C4-2B (cell line): ENCODE data around the gene WDR6.

ENCODE experiments used
- CTCF ChIP-seq: fragments of 450-650 bp; conservative IDR thresholded peaks from 2 replicates; pipeline ENCODE4 v1.5.1; 2017; ENCODE audit warnings: mild to moderate bottlenecking
- ZFX ChIP-seq: fragments of 450-650 bp; IDR thresholded peaks from 2 replicates; pipeline ENCODE4 v1.6.1; 2017

- TF ChIP-seq CTCF (peak; percentile 46), ZFX (peak; percentile 92)
Observed at GRCh38 chr3:48989796-48990635, 17.2 kb upstream of the WDR6 start, which contains the start of gene P4HTM.
